HepG2 (cell line): Measurements from ENCODE around the gene PSKH1. TPM values are rescaled to one million over a fixed set of nuclear protein-coding genes. Genes with fewer than 3 reads are reported as not detected.
A peak's percentile ranks its signal among the peaks of the same experiment; 100 is the strongest.

Source experiments
- BORCS8-MEF2B ChIP-seq: sonication (generic); formaldehyde crosslinking; IDR thresholded peaks from 2 replicates; pipeline ENCODE4 v1.8.0; 2022; ENCODE audit warnings: mild to moderate bottlenecking, missing genetic modification reagents
- EED ChIP-seq: sonication (generic); formaldehyde crosslinking; IDR thresholded peaks from 2 replicates; pipeline ENCODE4 v1.5.0; 2020; ENCODE audit warnings: mild to moderate bottlenecking, missing genetic modification reagents
- ESRRA ChIP-seq: sonication (generic); formaldehyde crosslinking; IDR thresholded peaks from 2 replicates; pipeline ENCODE4 v1.5.1; 2020; ENCODE audit warnings: mild to moderate bottlenecking, low read depth, missing genetic modification reagents
- EZH2 ChIP-seq: conservative IDR thresholded peaks from 2 replicates; pipeline ENCODE4 v1.6.1; 2012; ENCODE audit warnings: mild to moderate bottlenecking, low read depth, low read length, moderate library complexity
- HNRNPL ChIP-seq: fragments of 200-400 bp; formaldehyde crosslinking; IDR thresholded peaks from 2 replicates; pipeline ENCODE4 v1.6.1; 2017; ENCODE audit warnings: mild to moderate bottlenecking, low read depth, low read length
- KMT2A ChIP-seq: sonication (generic); formaldehyde crosslinking; IDR thresholded peaks from 2 replicates; pipeline ENCODE4 v1.4.0; 2020; ENCODE audit warnings: missing genetic modification reagents
- NFIB ChIP-seq: sonication (generic); formaldehyde crosslinking; IDR thresholded peaks from 2 replicates; pipeline ENCODE4 v1.9.0; 2021; ENCODE audit warnings: missing genetic modification reagents, mild to moderate bottlenecking, borderline replicate concordance
- NFIC ChIP-seq: IDR thresholded peaks from 2 replicates; pipeline ENCODE4 v1.6.1; 2012; ENCODE audit warnings: mild to moderate bottlenecking, low read length, inconsistent platforms
- POLR2A ChIP-seq, 2 experiments: IDR thresholded peaks; 2 replicates each; pipeline ENCODE4 v1.6.1; 2011; ENCODE audit warnings: low read depth in 2 of 2, low read length in 2 of 2, mild to moderate bottlenecking in 1 of 2, moderate library complexity in 1 of 2; ENCODE audit not compliant: insufficient read depth in 1 of 2
- REPIN1 ChIP-seq: sonication (generic); formaldehyde crosslinking; IDR thresholded peaks from 2 replicates; pipeline ENCODE4 v1.8.0; 2022; ENCODE audit warnings: missing genetic modification reagents, low read depth, mild to moderate bottlenecking, borderline replicate concordance
- SP5 ChIP-seq: IDR thresholded peaks from 2 replicates; pipeline ENCODE4 v1.6.1; 2016; ENCODE audit warnings: low read depth, borderline replicate concordance
- TBX2 ChIP-seq: sonication (generic); formaldehyde crosslinking; IDR thresholded peaks from 2 replicates; pipeline ENCODE4 v1.5.0; 2020; ENCODE audit warnings: missing genetic modification reagents, mild to moderate bottlenecking, borderline replicate concordance
- TCF7L2 ChIP-seq: IDR thresholded peaks from 2 replicates; pipeline ENCODE4 v1.6.1; 2011; ENCODE audit warnings: mild to moderate bottlenecking, low read depth, low read length, moderate library complexity
- TRIM22 ChIP-seq: fragments of 450-650 bp; IDR thresholded peaks from 2 replicates; pipeline ENCODE4 v1.6.1; 2017
- ZGPAT ChIP-seq: IDR thresholded peaks from 2 replicates; pipeline ENCODE4 v1.6.1; 2016; ENCODE audit warnings: mild to moderate bottlenecking
- ZMYM4 ChIP-seq: sonication (generic); formaldehyde crosslinking; IDR thresholded peaks from 2 replicates; pipeline ENCODE4 v1.8.1; 2023; ENCODE audit warnings: mild to moderate bottlenecking, missing genetic modification reagents
- ZNF280B ChIP-seq: sonication (generic); formaldehyde crosslinking; IDR thresholded peaks from 2 replicates; pipeline ENCODE4 v1.5.0; 2020; ENCODE audit warnings: missing genetic modification reagents, mild to moderate bottlenecking, borderline replicate concordance
- ZNF331 ChIP-seq: sonication (generic); formaldehyde crosslinking; IDR thresholded peaks from 2 replicates; pipeline ENCODE4 v1.4.0; 2020; ENCODE audit warnings: missing genetic modification reagents
- ZNF34 ChIP-seq: sonication (generic); formaldehyde crosslinking; IDR thresholded peaks from 2 replicates; pipeline ENCODE4 v1.4.0; 2020; ENCODE audit warnings: mild to moderate bottlenecking, missing genetic modification reagents, borderline replicate concordance
- ZNF414 ChIP-seq: sonication (generic); formaldehyde crosslinking; IDR thresholded peaks from 2 replicates; pipeline ENCODE4 v1.5.0; 2020; ENCODE audit warnings: missing genetic modification reagents
- ZNF704 ChIP-seq: sonication (generic); formaldehyde crosslinking; IDR thresholded peaks from 2 replicates; pipeline ENCODE4 v1.8.1; 2023; ENCODE audit warnings: mild to moderate bottlenecking, inconsistent platforms, moderate library complexity, missing genetic modification reagents, borderline replicate concordance
- ZNF781 ChIP-seq: sonication (generic); formaldehyde crosslinking; IDR thresholded peaks from 2 replicates; pipeline ENCODE4 v1.5.1; 2020; ENCODE audit warnings: borderline replicate concordance, mild to moderate bottlenecking, missing genetic modification reagents; ENCODE audit errors: not compliant biosample characterization
- polyA plus RNA-seq, 8 experiments: library from polyadenylated mRNA; depleted of rRNA in 3 of 8; stranded (reverse) in 7 of 8; unstranded in 1 of 8; fragments of >200 nt; fragmentation: Illumina TruSeq in 4 of 8; extraction: Trizol in 4 of 8; gene quantifications; 2 replicates each; pipeline versions ENCODE4 v1.2.1 to v1.2.3, GENCODE V29; 2011 to 2016; ENCODE audit warnings: low read depth in 4 of 8, missing spikeins in 1 of 8, mixed read lengths in 1 of 8; ENCODE audit not compliant: insufficient read depth in 1 of 8
- total RNA-seq, 5 experiments: library from RNA; depleted of rRNA; stranded (reverse); fragments of >200 nt; fragmentation: Illumina TruSeq; extraction: Trizol; gene quantifications; 2 replicates each; pipeline ENCODE4 v1.2.3, GENCODE V29; 2016; ENCODE audit warnings: low read depth in 1 of 5
- TF ChIP-seq, protein P1 (sequence below): sonication (generic); formaldehyde crosslinking; conservative IDR thresholded peaks from 2 replicates; pipeline ENCODE4 v1.4.0; 2020; ENCODE audit warnings: missing genetic modification reagents

The PSKH1 gene
- total and polyA plus RNA-seq, 2 of the 13 experiments (the other 11 are each of a cell fraction or from before 2014, with no cell fraction given) = 8.4 to 19.1 TPM

- TF ChIP-seq BORCS8-MEF2B (CRISPR knock-in tag) (peak; percentile 47), ZNF331 (CRISPR knock-in tag) (0 out of 2 replicates have a peak, but pooled peaks have one; percentile 42), ESRRA (CRISPR knock-in tag) (no peak), EED (CRISPR knock-in tag) (no peak), HNRNPL (peak; percentile 57; the same call in 1 of the 2 replicates), NFIB (CRISPR knock-in tag) (no peak), TCF7L2 (no peak), KMT2A (CRISPR knock-in tag) (peak; percentile 19; the same call in 1 of the 2 replicates), POLR2A (IDR thresholded peaks at IDR 0.05; ENCODE audit: insufficient read depth in 1 of 2, low read depth in 2 of 2, low read length in 2 of 2) (peak; percentile 12 to 58; a peak in 2 of 4 replicates), ZNF280B (peak; percentile 46), ZNF34 (CRISPR knock-in tag) (peak; percentile 76; the same call in 1 of the 2 replicates), SP5 (peak; percentile 31; the same call in 1 of the 2 replicates), ZNF414 (CRISPR knock-in tag) (no peak; the same call in 1 of the 2 replicates), REPIN1 (peak; percentile 60; the same call in 1 of the 2 replicates), EZH2 (no peak), TBX2 (CRISPR knock-in tag) (peak; percentile 40; the same call in 1 of the 2 replicates), ZNF781 (CRISPR knock-in tag) (peak; percentile 68), ZNF704 (CRISPR knock-in tag) (peak; percentile 84; the same call in 1 of the 2 replicates), ZGPAT (CRISPR knock-in tag) (0 out of 2 replicates have a peak, but pooled peaks have one; percentile 9), TRIM22 (no peak), NFIC (no peak), ZMYM4 (CRISPR knock-in tag) (no peak)
- TF ChIP-seq, protein P1, sequence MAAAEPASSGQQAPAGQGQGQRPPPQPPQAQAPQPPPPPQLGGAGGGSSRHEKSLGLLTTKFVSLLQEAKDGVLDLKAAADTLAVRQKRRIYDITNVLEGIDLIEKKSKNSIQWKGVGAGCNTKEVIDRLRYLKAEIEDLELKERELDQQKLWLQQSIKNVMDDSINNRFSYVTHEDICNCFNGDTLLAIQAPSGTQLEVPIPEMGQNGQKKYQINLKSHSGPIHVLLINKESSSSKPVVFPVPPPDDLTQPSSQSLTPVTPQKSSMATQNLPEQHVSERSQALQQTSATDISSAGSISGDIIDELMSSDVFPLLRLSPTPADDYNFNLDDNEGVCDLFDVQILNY (CRISPR knock-in tag) = 0 out of 2 replicates have a peak, but pooled peaks have one; percentile 35
Measured at GRCh38 chr16:67966549-67967182, 73.6 kb downstream of the PSKH1 start (continued).
